ENCODE data around the gene ENOX1.

ENOX1 gene

DNA sequence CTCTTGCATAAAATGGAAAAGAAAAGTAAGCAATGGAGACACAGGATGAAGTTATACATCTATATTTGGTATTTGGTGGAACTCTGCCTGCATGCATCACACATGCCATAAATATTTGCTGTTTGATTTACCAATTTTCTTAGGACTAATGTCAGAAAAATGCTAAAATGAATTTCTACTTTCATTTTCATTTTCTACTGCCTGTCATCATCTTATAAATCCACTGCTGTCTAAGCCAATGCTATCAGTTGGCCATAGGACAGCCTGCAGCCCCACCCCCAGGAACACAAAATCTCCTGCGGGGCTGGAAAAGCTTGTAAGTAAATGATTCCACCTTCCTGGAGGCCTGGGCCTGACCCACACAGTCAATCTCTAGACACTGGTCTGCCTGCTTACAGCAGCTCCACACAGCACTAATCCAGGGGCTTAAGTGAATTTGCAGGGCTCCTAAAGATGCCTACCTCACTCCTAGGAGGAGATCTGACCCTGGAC is 122.0 kb downstream of the ENOX1 start:
- DNase-seq, result peak; percentile 11

DNA sequence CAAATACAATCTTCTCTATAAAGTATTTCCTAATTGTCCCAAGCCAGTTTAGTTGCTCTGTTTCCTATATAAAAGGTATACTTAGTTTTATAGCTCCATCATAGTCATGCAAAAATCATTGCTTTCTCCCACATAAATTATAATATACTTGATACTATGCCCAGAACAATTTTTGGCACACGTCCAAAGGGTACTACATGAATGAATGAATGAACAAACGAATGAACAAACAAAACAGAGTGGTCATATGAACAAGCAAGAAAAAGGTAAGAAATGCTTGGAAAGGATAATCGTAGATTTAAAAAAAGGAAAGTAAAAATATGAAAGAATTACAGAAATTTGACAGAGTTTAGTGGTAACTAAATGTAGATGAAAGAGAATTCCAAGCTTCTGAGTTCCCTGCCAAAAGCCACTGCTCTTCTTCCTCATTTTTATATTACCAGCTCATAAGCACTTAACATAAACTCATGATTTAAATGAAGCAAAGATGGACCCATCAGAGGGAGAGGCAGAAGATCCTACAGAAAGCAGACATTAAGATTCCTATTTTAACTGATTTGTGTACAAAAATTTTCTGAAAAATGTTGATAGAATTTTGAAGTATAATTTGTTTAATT is 123.2 kb downstream of the ENOX1 start:
- DNase-seq, result no peak

DNA sequence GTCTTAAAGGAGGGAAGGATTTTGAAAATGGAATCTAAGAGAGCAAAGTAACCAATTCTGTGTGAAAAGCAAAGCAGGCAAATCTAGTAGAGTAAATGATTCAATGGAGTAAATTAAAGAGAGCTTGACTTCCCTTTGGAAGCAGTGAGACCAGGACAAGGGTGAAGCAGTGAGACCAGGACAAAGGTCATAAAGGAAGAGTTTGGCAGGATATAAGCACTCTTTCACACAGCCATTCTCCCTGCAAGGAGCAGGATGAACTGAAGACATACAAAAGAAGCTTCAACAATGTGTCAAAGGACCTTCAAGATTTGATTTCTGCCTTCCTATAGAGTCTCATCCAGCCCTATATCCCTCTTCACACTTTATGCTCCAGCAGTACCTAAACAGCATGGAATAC is 123.8 kb downstream of the ENOX1 start:
- no peak for DNase-seq

DNA sequence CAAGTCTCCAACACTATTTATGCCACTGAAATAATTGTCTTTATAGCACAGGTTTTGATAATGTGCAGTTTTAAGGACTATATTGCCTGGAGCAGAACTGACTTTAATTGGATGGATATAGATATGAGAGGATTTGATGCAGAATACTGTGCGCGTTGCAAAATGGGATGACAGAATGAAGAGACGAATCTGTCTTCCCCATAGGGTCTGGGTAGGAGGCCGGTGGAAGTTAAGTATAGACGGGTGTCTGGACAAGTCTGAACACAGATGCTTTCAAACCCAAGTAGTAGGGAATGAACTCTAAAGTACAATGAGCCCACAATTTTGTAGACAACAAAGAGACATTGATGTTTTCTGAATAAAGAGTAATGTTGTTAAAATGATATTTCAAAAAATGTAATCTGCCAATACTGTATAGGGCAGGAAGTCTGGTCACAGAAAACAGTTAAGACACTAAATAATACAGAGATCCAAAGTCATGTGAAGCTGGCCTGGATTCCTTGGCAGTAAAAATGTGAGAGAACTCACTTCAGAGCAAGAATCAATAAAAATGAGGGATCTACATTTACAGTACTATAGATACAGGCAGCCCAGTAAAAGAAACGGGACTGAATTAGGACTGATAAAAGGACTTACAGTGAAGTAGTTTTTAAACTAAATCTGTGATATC is 125.5 kb downstream of the ENOX1 start:
- no peak for DNase-seq

DNA sequence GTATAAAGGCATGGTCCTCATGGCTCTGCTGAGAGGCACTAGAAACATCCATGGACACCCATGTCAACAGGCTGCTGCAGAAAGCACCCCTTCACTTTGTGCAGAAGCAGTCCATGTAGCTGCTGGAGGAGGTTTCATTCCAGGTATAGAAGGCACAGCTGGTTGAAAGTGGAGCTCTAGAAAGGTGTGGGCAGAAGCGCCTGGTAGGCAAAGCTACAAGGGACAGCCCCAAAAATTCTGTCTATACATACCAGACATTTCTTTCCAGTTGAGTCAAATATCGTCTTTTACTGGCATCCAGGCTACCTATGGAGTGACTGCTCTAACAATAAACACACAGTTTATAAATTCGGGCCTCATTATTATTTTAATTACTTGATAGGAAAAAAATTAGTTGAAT is 129.3 kb downstream of the ENOX1 start:
- no peak for DNase-seq

DNA sequence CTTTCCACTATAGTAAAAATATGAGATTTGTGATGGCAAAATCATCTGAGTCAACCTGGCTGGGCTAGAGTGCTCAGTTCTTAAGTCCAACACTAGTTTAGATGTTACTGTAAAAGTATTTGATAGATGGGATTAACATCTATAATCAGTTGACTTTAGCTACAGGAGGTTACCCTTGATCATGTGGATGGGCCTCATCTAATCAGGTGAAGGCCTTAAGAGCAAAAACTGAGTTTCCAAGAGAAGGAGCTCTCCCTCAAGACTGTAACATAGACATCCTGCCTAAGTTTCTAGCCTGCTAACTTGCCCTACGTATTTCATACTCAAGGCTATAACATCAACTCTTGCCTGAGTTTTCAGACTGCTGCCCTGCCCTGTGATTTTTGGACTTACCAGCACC is 132.8 kb downstream of the ENOX1 start:
- no peak for DNase-seq

DNA sequence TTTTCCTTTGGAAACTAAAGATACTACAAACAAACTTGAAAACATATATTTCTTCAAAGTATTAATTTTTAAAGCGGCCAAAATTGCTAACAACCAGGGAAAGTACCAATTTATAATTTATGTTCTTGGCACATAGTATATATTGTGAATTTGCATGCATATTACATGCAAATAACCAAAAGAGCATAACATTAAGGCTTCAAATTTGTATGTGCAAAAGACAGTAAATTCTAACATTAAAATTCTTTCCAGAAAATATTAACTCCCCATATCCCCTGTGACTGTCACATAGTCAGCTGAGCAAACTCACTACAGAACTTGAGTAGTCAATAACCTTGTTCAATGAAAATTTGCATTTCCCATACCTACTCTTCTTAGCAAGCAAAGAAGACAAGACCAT is 133.4 kb downstream of the ENOX1 start:
- DNase-seq, result no peak

DNA sequence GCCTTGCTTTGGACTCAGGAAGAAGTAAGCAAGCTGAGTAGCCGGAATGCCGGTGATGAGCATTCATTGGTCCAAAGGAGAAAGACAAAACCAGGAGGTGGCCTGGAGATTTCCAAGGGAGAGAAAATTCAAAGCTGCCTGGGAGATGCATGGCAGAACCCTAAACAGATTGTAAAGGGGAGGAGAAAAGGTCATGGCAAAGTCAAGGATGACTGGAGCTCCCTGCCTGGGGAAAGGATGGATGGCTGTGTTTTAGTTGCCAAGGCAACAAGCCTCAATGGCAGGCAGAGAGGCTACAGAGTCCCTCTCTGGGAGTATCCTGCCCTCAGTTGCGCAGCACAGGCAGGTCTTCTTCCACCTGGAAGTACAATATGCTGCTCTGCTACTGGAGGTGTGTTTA is 134.0 kb downstream of the ENOX1 start:
- DNase-seq, result no peak

DNA sequence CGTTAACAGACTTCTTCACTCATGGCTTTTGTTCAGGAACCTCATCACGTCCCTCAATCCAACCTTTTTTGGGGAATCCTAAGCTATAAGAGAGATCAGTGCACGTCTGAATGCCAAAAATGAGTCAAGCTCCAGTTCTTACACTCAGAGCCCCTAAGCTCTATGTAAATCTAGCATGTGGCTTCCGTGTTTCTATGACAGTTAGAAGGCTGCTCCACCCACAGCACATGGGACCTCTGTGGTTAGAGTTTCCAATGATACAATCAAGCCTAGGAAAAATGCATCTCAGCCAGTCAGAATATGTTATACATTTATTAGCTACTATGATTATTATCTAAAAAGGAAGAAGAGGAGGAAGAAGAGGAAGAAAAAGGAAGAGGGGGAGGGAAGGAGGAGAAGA is 135.9 kb downstream of the ENOX1 start:
- no peak for DNase-seq

DNA sequence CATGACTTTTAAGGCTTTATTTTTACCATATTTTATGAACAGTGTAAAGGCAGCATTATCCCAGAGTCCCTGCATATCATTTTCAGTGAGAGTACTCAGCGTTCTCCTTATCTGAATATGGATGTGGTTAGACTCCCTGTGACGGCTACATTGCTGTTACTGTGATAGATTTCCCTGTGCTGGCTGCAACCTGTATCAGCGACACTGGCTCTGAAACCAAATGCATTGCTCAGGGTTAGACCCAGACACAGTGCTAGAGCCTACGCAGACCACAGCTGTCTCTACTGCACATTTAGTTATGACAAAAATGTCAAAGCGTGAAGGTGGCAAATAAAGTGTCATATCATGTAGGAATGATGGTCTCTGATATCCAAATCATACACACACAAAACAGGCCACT is 138.0 kb downstream of the ENOX1 start:
- DNase-seq, result no peak

DNA sequence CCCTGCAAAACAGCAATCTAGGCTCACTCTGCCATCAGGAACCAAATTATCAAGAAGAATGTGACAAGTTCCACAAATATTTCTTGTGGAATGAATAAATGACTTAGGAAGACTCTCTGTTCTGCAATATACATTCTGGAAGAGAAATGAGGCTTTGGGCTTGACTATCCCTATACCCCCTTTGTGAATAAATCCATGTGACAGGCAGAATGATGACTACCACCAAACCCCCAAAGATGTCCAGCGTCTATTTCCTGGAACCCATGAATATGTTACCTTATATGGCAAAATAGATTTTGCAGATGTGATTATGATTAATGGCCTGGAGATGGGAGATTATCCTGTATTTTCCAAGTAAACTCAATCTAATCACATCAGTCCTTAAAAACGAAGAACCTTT is 139.3 kb downstream of the ENOX1 start:
- no peak for DNase-seq

DNA sequence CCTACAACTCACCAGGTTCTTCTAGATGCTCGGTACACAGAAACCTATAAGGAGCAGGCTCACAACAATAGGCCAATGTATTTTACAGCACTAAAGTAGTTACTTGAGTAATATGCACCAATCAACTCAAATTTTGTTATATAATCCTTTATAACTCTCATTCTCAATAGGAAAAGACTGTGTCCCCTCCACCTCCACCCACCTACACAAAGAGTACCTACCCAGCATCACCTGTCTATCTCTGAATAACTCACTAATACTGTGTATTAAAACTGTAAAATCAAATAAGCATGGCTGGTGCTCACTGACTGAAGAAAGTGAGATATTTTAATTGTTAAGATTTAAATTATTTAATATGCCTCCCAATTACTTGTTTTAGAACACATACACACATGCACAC is 146.3 kb downstream of the ENOX1 start:
- no peak for DNase-seq

DNA sequence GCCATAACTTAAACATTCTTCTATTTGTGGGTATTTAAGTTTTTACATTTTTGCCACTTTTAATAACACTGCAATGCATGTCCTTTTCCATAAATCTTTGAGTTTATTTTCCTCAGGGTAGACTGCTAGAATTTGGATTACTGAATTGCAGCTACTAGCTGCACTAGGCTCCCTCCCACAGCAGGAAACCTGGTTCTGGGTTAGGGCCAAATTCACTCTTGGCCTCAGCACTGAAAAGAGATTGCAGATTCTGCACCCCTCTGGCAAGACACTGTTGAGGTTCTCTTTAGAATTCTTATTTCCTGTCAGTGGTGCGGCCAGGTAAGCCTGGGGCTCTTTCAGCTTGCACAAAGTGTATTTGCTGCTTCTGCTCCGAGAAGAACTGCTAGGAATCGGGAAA is 155.7 kb downstream of the ENOX1 start:
- DNase-seq, result no peak

DNA sequence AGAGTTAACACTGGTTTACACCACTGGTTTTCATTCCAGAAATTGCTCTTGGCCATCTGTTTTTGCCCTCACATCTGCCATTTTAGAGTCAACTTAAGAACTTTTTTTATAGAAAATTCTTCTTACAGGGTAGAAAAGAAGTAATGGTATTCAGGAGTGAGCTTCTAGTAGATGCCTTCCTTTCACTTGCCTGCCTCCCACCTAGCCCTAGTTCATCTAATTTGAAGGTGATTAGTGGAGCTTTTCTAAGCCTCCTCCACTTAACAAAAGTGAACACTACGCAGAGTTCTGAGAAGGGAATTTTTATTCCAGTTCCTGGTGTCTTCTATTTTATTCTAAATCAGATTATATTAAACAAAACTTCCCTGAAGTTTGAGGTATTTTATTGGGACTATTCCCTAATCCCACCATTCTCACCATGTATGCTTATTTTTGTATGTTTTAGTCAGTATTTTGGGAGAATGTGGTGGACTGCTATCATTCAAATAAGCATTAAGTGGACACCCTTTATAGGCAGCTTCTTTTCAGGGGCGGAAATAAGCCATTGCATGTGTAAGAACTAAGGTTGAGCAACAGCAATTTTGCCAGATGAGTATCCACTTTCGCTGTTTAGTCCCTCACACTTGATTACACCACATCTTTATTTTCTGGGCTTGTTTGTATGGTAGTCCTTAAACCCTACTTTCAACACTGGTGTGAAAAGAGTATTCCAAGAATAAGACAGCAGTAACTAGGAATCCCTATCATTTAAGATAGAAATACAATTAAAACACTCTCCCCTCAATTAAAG is 156.9 kb downstream of the ENOX1 start:
- DNase-seq, result no peak

DNA sequence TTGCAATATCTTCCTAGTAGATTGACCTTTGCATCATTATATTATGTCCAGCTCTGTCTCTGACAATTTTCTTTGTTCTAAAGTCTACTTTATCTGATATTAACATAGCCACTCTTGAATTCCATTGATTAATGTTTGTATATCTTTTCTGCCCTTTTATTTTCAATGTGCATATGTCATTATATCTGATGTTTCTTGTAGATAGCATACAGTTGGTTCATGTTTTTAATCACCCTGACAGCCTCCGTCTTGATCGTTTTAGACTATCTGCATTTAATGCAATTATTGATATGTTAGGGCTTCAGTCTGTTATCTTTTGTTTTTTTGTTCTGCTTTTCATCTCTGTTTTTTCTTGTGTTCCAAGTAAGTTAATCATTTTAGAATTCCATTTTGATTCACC is 159.8 kb downstream of the ENOX1 start:
- no peak for DNase-seq

DNA sequence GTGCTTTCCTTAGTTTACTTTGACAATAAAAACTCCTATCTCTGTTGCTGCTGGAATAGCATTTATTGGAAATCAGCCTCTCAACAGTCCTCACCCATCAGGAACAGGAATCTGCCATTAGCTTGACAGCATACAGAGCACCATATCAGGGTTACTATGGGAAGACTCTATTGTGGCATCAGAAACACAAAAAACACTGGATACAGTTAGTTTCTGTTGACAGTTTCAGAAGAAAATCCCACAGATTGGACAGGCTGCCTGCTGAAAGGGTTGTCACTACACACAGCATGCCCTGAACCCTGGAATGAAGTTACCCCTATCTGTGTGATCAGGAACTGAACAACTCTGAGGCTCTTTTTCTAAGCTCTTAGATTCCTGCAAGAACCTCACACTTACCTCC is 172.7 kb downstream of the ENOX1 start:
- no peak for DNase-seq

DNA sequence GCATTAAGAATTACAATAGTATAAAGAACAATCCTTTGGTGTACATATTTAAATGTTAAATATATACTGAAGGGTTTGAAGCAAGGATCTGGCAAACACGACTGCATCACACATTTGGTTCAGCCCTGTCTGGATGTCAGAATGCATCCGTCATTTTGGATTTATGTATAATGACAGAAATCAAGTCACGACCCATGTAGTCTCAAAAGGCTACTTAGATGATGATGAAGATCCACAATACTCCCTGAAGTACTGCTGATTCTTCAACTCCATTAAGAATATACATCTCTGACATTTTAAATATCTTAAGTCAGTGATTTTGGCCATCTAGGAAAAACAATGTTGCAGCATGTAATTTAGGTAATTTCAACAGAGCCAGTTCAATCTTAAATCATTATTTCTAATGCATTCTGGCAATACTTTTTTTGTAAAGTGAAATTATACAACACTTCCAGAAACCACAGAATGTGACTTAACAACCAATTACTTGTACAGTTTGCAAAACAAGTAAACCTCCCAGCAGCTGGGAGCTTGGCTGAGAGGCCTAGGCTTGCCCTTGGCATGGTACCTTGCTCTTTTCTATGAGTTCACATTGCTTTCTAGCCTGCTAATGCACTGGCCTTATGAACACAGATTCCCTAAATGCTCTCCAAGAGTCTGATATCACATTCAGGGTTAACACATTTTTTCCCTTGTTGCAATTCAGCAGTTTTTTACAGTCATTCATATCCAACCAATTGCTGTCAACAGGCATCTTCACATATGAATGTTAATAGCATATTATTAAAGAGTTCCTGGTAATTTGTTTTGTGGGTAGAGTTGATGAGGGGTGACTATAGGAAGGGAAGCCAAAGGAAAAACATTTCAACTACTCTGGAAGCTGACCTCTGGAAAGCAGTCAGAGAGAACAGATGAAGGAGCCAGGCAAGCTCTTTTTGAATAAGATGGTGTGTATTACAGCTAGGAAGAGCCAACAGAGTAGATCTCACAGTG is 175.2 kb downstream of the ENOX1 start:
- no peak for DNase-seq

DNA sequence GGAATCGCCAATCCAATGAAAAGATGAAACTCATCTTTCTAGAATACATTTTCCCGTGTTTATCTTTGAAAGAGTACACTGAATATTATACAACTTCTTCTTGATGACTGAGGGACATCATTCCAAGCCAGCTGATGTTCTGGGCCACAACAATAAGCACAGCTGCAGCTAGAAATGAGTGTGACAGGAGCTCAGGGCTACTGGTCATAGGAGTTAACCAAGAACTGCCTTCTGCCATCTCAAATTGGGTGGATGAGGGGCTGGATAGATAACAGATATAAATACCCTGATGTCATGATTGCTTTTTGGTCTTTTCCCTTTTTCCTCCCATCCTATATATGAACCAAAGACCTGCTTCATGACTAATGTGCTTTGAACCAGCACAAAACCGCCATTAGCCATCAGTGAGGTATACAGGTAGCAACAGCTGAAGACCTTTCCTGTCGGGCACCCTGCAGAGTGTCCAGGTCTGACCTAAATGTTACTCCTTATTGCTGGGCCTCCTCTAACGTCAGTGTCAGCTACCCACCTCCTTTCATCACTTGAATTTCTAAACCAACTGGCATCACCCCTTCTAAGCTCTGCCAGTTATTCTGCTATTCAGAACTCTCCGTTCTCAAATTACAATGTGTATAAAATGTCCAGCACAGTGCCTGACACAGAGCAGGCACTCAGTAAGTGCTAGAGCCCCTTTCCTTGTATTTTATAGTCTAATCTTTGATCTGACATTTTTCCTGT is 178.2 kb downstream of the ENOX1 start:
- no peak for DNase-seq

DNA sequence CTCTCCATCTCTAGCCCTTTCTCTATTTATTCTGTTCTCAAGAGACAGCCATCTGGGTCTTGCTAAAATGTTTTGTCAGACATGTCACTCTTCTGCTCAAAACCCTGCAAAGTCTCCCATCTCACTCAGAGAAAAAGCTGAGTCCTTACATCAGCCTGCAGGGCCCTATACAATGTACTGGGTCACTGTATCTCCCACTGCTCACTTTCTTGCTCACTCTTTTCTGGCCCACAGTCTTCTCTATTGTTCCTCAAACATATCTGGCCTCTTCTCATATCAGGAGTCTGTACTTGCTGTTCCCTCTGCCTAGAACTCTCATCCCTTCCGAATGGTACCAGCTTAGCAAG is 189.2 kb downstream of the ENOX1 start:
- no peak for DNase-seq

DNA sequence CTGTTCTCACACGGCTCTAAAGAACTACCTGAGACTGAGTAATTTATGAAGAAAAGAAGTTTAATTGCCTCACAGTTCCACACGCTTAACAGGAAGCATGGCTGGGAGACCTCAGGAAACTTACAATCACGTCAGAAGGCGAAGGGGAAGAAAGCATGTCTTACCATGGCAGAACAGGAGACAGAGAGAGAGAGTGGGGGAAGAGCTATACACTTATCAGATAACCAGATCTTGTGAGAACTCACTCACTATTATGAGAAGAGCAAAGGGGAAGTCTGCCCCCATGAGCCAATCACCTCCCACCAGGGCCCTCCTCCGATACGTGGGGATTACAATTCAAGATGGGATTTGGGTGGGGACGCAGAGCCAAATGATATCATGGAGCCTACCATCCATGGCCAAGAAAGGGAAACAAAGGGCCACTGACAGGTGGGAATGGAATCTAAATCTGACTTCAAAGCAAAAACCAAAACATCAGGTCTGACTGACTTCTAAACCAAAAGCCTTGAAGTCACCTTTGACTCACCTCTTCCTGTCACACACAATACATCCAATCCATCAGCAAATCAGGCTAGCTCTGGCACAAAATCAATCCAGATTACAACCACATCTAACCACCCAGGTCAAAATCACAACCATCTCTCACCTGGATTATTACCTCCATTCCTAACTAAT is 189.7 kb downstream of the ENOX1 start:
- no peak for DNase-seq

DNA sequence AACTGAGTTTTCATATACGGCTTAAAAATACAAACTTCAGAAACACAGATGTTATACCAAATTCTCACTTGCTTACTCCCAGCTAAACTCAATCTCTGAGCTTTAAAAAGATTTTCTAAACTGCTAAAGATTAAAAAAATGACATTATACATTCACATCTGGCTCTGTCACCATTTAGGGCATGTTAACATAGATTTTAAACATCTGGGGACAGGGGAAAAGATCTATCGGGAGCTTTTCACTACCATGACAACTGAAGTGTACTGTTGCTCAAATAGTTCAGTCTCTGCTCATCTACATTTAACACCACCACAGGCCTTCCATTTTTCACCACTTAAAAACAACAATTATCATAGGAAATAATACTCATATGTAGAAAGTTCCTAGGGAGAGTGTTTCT is 190.8 kb downstream of the ENOX1 start:
- DNase-seq, result no peak

DNA sequence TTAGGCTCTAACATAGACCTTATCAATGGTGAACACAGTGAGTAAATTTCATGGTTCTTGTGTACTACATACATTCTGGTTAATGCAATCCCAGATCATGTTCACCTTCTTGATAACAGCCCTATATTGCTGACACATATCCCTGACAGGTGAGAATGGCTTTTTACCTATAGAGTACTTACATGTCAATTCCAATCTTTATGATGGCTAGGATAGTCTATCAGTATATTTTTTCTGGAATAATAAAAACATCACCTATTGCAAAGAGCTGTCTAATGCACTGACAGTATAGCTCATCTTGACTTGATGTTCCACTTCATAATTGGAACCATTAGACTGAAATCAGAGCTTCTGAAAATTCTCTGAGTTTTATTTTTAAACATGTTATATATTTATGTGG is 199.4 kb downstream of the ENOX1 start:
- no peak for DNase-seq
